ENCODE data around the gene UGT1A1.
"Not testable (repeated sequence)": the region's sequence is repeated elsewhere in the genome, so short reads cannot be mapped to it uniquely, and the experiment has no call there.

UGT1A1 gene

DNA sequence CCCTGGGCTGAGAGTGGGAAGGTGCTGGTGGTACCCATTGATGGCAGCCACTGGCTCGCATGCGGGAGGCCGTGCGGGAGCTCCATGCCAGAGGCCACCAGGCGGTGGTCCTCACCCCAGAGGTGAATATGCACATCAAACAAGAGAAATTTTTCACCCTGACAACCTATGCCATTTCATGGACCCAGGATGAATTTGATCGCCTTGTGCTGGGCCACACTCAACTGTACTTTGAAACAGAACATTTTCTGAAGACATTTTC is 12.9 kb upstream of the UGT1A1 start:
- H3K4me1 ChIP-seq (ENCODE audit: low read depth, poor library complexity, severe bottlenecking) = no peaks in the 10 kb centered on the region
- no peaks in the 10 kb centered on the region for H3K36me3 ChIP-seq (ENCODE audit: insufficient read depth)
- TF ChIP-seq, protein P1, sequence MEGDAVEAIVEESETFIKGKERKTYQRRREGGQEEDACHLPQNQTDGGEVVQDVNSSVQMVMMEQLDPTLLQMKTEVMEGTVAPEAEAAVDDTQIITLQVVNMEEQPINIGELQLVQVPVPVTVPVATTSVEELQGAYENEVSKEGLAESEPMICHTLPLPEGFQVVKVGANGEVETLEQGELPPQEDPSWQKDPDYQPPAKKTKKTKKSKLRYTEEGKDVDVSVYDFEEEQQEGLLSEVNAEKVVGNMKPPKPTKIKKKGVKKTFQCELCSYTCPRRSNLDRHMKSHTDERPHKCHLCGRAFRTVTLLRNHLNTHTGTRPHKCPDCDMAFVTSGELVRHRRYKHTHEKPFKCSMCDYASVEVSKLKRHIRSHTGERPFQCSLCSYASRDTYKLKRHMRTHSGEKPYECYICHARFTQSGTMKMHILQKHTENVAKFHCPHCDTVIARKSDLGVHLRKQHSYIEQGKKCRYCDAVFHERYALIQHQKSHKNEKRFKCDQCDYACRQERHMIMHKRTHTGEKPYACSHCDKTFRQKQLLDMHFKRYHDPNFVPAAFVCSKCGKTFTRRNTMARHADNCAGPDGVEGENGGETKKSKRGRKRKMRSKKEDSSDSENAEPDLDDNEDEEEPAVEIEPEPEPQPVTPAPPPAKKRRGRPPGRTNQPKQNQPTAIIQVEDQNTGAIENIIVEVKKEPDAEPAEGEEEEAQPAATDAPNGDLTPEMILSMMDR (conservative IDR thresholded peaks at IDR 0.05; ENCODE audit: low read depth, low read length) = no peak
- H4K20me1 ChIP-seq (ENCODE audit: insufficient read depth) = no peaks in the 10 kb centered on the region
- H3K27me3 ChIP-seq (ENCODE audit: insufficient read depth, low read depth) = no peaks in the 10 kb centered on the region
- no peak overlapping the region for H3K27ac ChIP-seq
- no peak overlapping the region for H3K9ac ChIP-seq
- no peak overlapping the region for H2AFZ ChIP-seq (ENCODE audit: low read depth)
- no peaks in the 10 kb centered on the region for H3K79me2 ChIP-seq (ENCODE audit: insufficient read depth, low read depth)
- H3K4me2 ChIP-seq = no peak overlapping the region
- H3K4me3 ChIP-seq (IDR thresholded peaks at IDR 0.05; ENCODE audit: insufficient read depth, low read depth, low read length) = no peak overlapping the region

- not testable (repeated sequence) for H3K79me2 ChIP-seq (ENCODE audit: insufficient read depth, low read depth); H3K27ac ChIP-seq; H3K36me3 ChIP-seq (ENCODE audit: insufficient read depth)
Measured at GRCh38 chr2:233750689-233751088, 9.4 kb upstream of the UGT1A1 start.

DNA sequence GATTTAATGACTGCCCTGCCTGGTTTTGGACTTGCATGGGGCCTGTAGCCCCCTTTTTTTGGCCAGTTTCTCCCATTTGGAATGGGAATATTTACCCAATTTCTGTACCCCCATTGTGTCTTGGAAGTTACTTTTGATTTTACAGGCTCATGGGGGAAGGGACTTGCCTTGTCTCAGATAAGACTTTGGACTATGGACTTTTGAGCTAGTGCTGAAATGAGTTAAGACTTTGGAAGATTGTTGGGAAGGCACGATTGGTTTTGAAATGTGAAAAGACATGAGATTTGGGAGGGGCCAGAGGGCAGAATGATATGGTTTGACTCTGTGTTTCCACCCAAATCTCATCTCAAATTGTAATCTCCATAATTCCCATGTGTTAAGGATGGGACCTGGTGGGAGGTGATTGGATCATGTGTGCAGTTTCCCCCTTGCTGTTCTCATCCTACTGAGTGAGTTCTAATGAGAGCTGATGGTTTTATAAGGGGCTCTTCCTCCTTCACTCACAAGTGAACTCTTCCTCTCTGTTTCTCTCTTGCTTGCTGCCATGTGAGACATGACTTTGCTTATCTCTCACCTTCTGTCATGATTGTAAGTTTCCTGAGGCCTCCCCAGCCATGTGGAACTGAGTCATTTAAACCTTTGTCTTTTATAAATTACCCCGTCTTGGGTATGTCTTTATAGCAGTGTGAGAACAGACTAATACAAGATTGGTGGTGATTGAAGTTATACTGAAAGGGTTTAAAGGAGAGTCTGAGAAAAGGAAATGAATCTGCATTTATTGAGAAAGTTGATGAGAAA is 8.7 kb upstream of the UGT1A1 start:
- not testable (repeated sequence) for H3K4me3 ChIP-seq (IDR thresholded peaks at IDR 0.05; ENCODE audit: insufficient read depth, low read depth, low read length); H3K79me2 ChIP-seq (ENCODE audit: insufficient read depth, low read depth); H3K27me3 ChIP-seq (ENCODE audit: insufficient read depth, low read depth); H3K4me2 ChIP-seq; H2AFZ ChIP-seq (ENCODE audit: low read depth); H3K36me3 ChIP-seq (ENCODE audit: insufficient read depth); H3K9ac ChIP-seq; H4K20me1 ChIP-seq (ENCODE audit: insufficient read depth); H3K27ac ChIP-seq; H3K4me1 ChIP-seq (ENCODE audit: low read depth, poor library complexity, severe bottlenecking)

More at GRCh38 chr2:233750689-233751088, 9.4 kb upstream of the UGT1A1 start:
- H3K4me2 ChIP-seq; H3K4me1 ChIP-seq (ENCODE audit: low read depth, poor library complexity, severe bottlenecking); H2AFZ ChIP-seq (ENCODE audit: low read depth); H3K4me3 ChIP-seq (IDR thresholded peaks at IDR 0.05; ENCODE audit: insufficient read depth, low read depth, low read length); H3K9ac ChIP-seq; H4K20me1 ChIP-seq (ENCODE audit: insufficient read depth); H3K27me3 ChIP-seq (ENCODE audit: insufficient read depth, low read depth): not testable (repeated sequence)

DNA sequence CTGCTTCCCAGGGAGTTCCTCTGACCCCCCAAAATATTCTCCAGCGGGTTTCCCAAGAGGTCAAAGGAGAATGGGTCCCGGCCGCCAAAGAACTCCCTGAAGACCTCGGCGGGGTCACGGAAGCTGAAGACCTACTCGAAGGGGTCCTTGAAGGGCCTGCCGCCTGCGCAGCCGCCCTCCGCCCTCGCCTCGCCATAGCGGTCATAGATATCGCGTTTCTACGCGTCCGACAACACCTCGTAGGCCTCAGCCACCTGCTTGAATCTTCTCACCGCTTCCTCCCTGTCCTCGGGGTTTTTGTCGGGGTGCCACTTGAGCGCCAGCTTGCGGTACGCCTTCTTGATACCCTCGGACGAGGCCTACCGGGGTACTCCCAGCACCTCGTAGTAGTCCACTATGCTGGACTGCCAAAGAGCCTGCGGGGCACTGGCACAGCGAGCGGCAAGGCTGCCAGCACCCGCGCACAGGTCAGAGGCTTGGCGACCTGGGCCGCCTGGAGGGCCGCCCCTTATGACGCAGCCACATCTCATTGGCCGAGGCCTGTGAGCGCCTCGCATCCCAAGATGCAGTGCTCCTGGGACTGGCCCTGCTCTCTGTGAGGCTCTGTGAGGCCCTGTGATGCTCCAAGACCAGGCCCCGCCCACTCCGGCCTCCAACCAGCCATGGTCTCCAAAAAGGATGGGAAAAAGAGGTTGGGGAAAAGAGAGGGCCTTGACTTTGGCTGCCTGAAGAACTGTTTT is 5.0 kb upstream of the UGT1A1 start:
- TF ChIP-seq, protein P1 (conservative IDR thresholded peaks at IDR 0.05; ENCODE audit: low read depth, low read length) = no peak
- H3K36me3 ChIP-seq (ENCODE audit: insufficient read depth) = no peaks in the 10 kb centered on the region
- H2AFZ ChIP-seq (ENCODE audit: low read depth) = no peak overlapping the region
- H3K9ac ChIP-seq = no peak overlapping the region
- no peaks in the 10 kb centered on the region for H3K27me3 ChIP-seq (ENCODE audit: insufficient read depth, low read depth)
- H3K4me2 ChIP-seq = no peak overlapping the region
- no peak overlapping the region for H3K27ac ChIP-seq
- H3K4me3 ChIP-seq (IDR thresholded peaks at IDR 0.05; ENCODE audit: insufficient read depth, low read depth, low read length) = no peak overlapping the region
- H3K79me2 ChIP-seq (ENCODE audit: insufficient read depth, low read depth) = no peaks in the 10 kb centered on the region
- H4K20me1 ChIP-seq (ENCODE audit: insufficient read depth) = no peaks in the 10 kb centered on the region
- no peaks in the 10 kb centered on the region for H3K4me1 ChIP-seq (ENCODE audit: low read depth, poor library complexity, severe bottlenecking)

GRCh38 chr2:233756429-233757081 is 3.5 kb upstream of the UGT1A1 start:
- Histone ChIP-seq H2AFZ (ENCODE audit: low read depth) (no peak overlapping the region), H3K9ac (no peak overlapping the region), H3K79me2 (ENCODE audit: insufficient read depth, low read depth) (no peaks in the 10 kb centered on the region), H4K20me1 (ENCODE audit: insufficient read depth) (no peaks in the 10 kb centered on the region), H3K4me3 (IDR thresholded peaks at IDR 0.05; ENCODE audit: insufficient read depth, low read depth, low read length) (no peak overlapping the region), H3K36me3 (ENCODE audit: insufficient read depth) (no peaks in the 10 kb centered on the region), H3K27ac (no peak overlapping the region), H3K27me3 (ENCODE audit: insufficient read depth, low read depth) (no peaks in the 10 kb centered on the region), H3K4me1 (ENCODE audit: low read depth, poor library complexity, severe bottlenecking) (no peaks in the 10 kb centered on the region), H3K4me2 (no peak overlapping the region)
- TF ChIP-seq, protein P1 (conservative IDR thresholded peaks at IDR 0.05; ENCODE audit: low read depth, low read length) = no peak
